HG03460 (cell line): ENCODE results near the gene RAB8A.

Source experiments
- ATAC-seq: cut with Tn5 transposase; IDR thresholded peaks from one replicate; pipeline ENCODE4 v1.9.1; 2021; ENCODE audit not compliant: unreplicated experiment

RAB8A gene

GRCh38 chr19:16136185-16136999 lies 24.7 kb downstream of the RAB8A start:
- ATAC-seq = no peak

GRCh38 chr19:16139752-16140151 lies 28.1 kb downstream of the RAB8A start:
- no peak for ATAC-seq

GRCh38 chr19:16141043-16141442 lies 29.4 kb downstream of the RAB8A start:
- ATAC-seq = no peak

GRCh38 chr19:16142032-16142580 lies 30.4 kb downstream of the RAB8A start:
- ATAC-seq = no peak

GRCh38 chr19:16143399-16144215 lies 31.9 kb downstream of the RAB8A start, which contains the start of gene HSH2D:
TSS of gene HSH2D (plus strand) at chr19:16143685. CDS start at chr19:16148751, 5,066 bp downstream.
- peak; percentile 52 for ATAC-seq

- ATAC-seq = no peak
These were observed 32.5 kb downstream of the RAB8A start for GRCh38 chr19:16144216-16144581.

GRCh38 chr19:16146112-16146511 lies 34.4 kb downstream of the RAB8A start:
- ATAC-seq = no peak

GRCh38 chr19:16148443-16149229 lies 36.9 kb downstream of the RAB8A start:
- ATAC-seq = no peak

- no peak for ATAC-seq
These were observed 42.1 kb downstream of the RAB8A start for GRCh38 chr19:16153582-16154336.

GRCh38 chr19:16154557-16154956 lies 42.9 kb downstream of the RAB8A start:
- ATAC-seq = no peak

GRCh38 chr19:16155128-16155527 lies 43.4 kb downstream of the RAB8A start:
- ATAC-seq = no peak

- no peak for ATAC-seq
These were observed 45.2 kb downstream of the RAB8A start for GRCh38 chr19:16156904-16157303.

GRCh38 chr19:16157601-16158000 lies 45.9 kb downstream of the RAB8A start:
- ATAC-seq = no peak

GRCh38 chr19:16159655-16160054 lies 48.0 kb downstream of the RAB8A start:
- no peak for ATAC-seq

- ATAC-seq = no peak
These were observed 48.8 kb downstream of the RAB8A start for GRCh38 chr19:16160445-16160942.

GRCh38 chr19:16160943-16161560 lies 49.4 kb downstream of the RAB8A start:
- no peak for ATAC-seq

GRCh38 chr19:16161840-16162239 lies 50.2 kb downstream of the RAB8A start:
- ATAC-seq = no peak

- ATAC-seq = no peak
These were observed 52.7 kb downstream of the RAB8A start for GRCh38 chr19:16164222-16164890.

- ATAC-seq = no peak
These were observed 54.7 kb downstream of the RAB8A start for GRCh38 chr19:16166417-16166816.
